K562 (cell line): ENCODE results near the gene CCDC97. TPM values are rescaled to one million over a fixed set of nuclear protein-coding genes. Genes with fewer than 3 reads are reported as not detected.

ENCODE experiments used
- BRD9 ChIP-seq: fragments of 450-650 bp; IDR thresholded peaks from 2 replicates; pipeline ENCODE4 v1.6.1; 2018; ENCODE audit warnings: low read depth; ENCODE audit not compliant: partially characterized antibody
- ETS2 ChIP-seq: IDR thresholded peaks from 2 replicates; pipeline ENCODE4 v1.6.1; 2016; ENCODE audit warnings: borderline replicate concordance, missing genetic modification characterization, mild to moderate bottlenecking, moderate library complexity, missing compliant biosample characterization; ENCODE audit not compliant: poor library complexity, severe bottlenecking
- KDM5B ChIP-seq: fragments of 200-600 bp; sonication (generic); IDR thresholded peaks from 2 replicates; pipeline ENCODE4 v1.6.1; 2012; ENCODE audit warnings: low read depth, mild to moderate bottlenecking, moderate library complexity, low read length, control low read depth, inconsistent platforms; ENCODE audit not compliant: insufficient replicate concordance
- NR2C2 ChIP-seq, 2 experiments: fragments of 200-800 bp in 1 of 2; sonication (Bioruptor generic) in 1 of 2; sonication (generic) in 1 of 2; formaldehyde crosslinking in 1 of 2; IDR thresholded peaks; 2 replicates each; pipeline versions ENCODE4 v1.6.1 to v1.8.0; 2016 to 2022; ENCODE audit warnings: mild to moderate bottlenecking in 1 of 2, missing compliant biosample characterization in 1 of 2, missing genetic modification characterization in 1 of 2, missing genetic modification reagents in 1 of 2
- POLR2H ChIP-seq: IDR thresholded peaks from 2 replicates; pipeline ENCODE4 v1.6.1; 2016; ENCODE audit warnings: missing genetic modification characterization, low read depth, mild to moderate bottlenecking, control low read depth, missing compliant biosample characterization, moderate library complexity
- SMC3 ChIP-seq: conservative IDR thresholded peaks from 2 replicates; pipeline ENCODE4 v1.6.1; 2011; ENCODE audit warnings: low read depth, low read length, improper control_type of control experiment; ENCODE audit not compliant: insufficient read depth
- SNAPC5 ChIP-seq: fragments of 250-450 bp; sonication (Bioruptor Pico); IDR thresholded peaks from 2 replicates; pipeline ENCODE4 v1.8.0; 2021; ENCODE audit warnings: moderate library complexity, mild to moderate bottlenecking, inconsistent platforms
- SOX6 ChIP-seq: fragments of 450-650 bp; IDR thresholded peaks from 2 replicates; pipeline ENCODE4 v1.6.1; 2014; ENCODE audit warnings: mild to moderate bottlenecking
- SP1 ChIP-seq: sonication (generic); formaldehyde crosslinking; IDR thresholded peaks from 2 replicates; pipeline ENCODE4 v1.8.1; 2022; ENCODE audit warnings: mild to moderate bottlenecking, missing genetic modification reagents
- SRSF1 ChIP-seq: fragments of 200-400 bp; formaldehyde crosslinking; IDR thresholded peaks from 2 replicates; pipeline ENCODE4 v1.6.1; 2017; ENCODE audit warnings: mild to moderate bottlenecking, low read depth, low read length, moderate library complexity
- TEAD1 ChIP-seq, 2 experiments: fragments of 450-650 bp in 1 of 2; sonication (generic) in 1 of 2; formaldehyde crosslinking; IDR thresholded peaks; 2 replicates each; pipeline versions ENCODE4 v1.4.0 to v1.8.0; 2020 to 2022; ENCODE audit warnings: mild to moderate bottlenecking in 2 of 2, missing genetic modification reagents in 1 of 2
- ZFPM2 ChIP-seq: fragments of 250-450 bp; sonication (Bioruptor Pico); IDR thresholded peaks from 2 replicates; pipeline ENCODE4 v1.5.1; 2022; ENCODE audit warnings: mild to moderate bottlenecking
- ZNF124 ChIP-seq: sonication (generic); formaldehyde crosslinking; IDR thresholded peaks from 2 replicates; pipeline ENCODE4 v1.8.1; 2022; ENCODE audit warnings: missing genetic modification reagents
- ZNF584 ChIP-seq: fragments of 200-800 bp; sonication (Bioruptor generic); IDR thresholded peaks from 2 replicates; pipeline ENCODE4 v1.6.1; 2016; ENCODE audit warnings: low read depth, mild to moderate bottlenecking, missing genetic modification characterization, missing compliant biosample characterization
- polyA plus RNA-seq, 8 experiments: library from polyadenylated mRNA; depleted of rRNA in 4 of 8; stranded (reverse) in 5 of 8; unstranded in 3 of 8; fragments of >200 nt; fragmentation: Nextera tagmentation in 2 of 8; fragmentation: Illumina TruSeq in 1 of 8; extraction: Ambion mirVana in 2 of 8; extraction: Trizol in 1 of 8; gene quantifications; 2 replicates each; pipeline versions ENCODE4 v1.2.1 to v1.2.3, GENCODE V29; 2011 to 2014; ENCODE audit warnings: inconsistent platforms in 1 of 8, missing spikeins in 1 of 8
- total RNA-seq, 7 experiments: library from RNA; depleted of rRNA in 6 of 7; stranded (reverse); fragments of >200 nt in 6 of 7; fragmentation: Illumina TruSeq in 2 of 7; extraction: Trizol in 2 of 7; gene quantifications; 2 replicates each; pipeline versions ENCODE4 v1.2.1 to v1.2.3, GENCODE V29; 2011 to 2021; ENCODE audit warnings: low replicate concordance in 1 of 7
- TF ChIP-seq, protein P1 (sequence below): fragments of 250-450 bp; sonication (Bioruptor Pico); IDR thresholded peaks from 2 replicates; pipeline ENCODE4 v1.8.0; 2022; ENCODE audit warnings: moderate library complexity, mild to moderate bottlenecking, inconsistent platforms
- TF ChIP-seq, protein P2 (sequence below): sonication (generic); formaldehyde crosslinking; IDR thresholded peaks from 2 replicates; pipeline ENCODE4 v1.8.1; 2023; ENCODE audit warnings: mild to moderate bottlenecking, missing genetic modification reagents

CCDC97 gene
- total and polyA plus RNA-seq, 9 of the 15 experiments (the other 6 are each of a cell fraction or from before 2014, with no cell fraction given): 0.60 to 16.5 (median 7.0) TPM

- TF ChIP-seq, protein P1, sequence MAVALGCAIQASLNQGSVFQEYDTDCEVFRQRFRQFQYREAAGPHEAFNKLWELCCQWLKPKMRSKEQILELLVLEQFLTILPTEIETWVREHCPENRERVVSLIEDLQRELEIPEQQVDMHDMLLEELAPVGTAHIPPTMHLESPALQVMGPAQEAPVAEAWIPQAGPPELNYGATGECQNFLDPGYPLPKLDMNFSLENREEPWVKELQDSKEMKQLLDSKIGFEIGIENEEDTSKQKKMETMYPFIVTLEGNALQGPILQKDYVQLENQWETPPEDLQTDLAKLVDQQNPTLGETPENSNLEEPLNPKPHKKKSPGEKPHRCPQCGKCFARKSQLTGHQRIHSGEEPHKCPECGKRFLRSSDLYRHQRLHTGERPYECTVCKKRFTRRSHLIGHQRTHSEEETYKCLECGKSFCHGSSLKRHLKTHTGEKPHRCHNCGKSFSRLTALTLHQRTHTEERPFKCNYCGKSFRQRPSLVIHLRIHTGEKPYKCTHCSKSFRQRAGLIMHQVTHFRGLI (CRISPR knock-in tag): no peak
- no peak for TF ChIP-seq ETS2 (tag)
- TF ChIP-seq TEAD1 (CRISPR knock-in tag; IDR thresholded peaks at IDR 0.05): 0 out of 4 replicates have a peak, but pooled peaks of 1 of the 2 experiments have one; percentile 22
- no peak for TF ChIP-seq NR2C2 (CRISPR knock-in tag; IDR thresholded peaks at IDR 0.05)
- peak; percentile 50; the same call in 1 of the 2 replicates for TF ChIP-seq NR2C2 (tag; IDR thresholded peaks at IDR 0.05)
- peak; percentile 60 for TF ChIP-seq SMC3
- no peak for TF ChIP-seq ZNF584 (CRISPR knock-in tag)
- no peak for TF ChIP-seq SNAPC5 (CRISPR knock-in tag)
- TF ChIP-seq SRSF1: 0 out of 2 replicates have a peak, but pooled peaks have one; percentile 74
- TF ChIP-seq KDM5B: no peak
- peak; percentile 44; the same call in 1 of the 2 replicates for TF ChIP-seq POLR2H (tag)
- peak; percentile 92 for TF ChIP-seq SP1 (CRISPR knock-in tag)
- no peak for TF ChIP-seq ZFPM2
- TF ChIP-seq BRD9: no peak
- TF ChIP-seq, protein P2, sequence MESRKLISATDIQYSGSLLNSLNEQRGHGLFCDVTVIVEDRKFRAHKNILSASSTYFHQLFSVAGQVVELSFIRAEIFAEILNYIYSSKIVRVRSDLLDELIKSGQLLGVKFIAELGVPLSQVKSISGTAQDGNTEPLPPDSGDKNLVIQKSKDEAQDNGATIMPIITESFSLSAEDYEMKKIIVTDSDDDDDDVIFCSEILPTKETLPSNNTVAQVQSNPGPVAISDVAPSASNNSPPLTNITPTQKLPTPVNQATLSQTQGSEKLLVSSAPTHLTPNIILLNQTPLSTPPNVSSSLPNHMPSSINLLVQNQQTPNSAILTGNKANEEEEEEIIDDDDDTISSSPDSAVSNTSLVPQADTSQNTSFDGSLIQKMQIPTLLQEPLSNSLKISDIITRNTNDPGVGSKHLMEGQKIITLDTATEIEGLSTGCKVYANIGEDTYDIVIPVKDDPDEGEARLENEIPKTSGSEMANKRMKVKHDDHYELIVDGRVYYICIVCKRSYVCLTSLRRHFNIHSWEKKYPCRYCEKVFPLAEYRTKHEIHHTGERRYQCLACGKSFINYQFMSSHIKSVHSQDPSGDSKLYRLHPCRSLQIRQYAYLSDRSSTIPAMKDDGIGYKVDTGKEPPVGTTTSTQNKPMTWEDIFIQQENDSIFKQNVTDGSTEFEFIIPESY (CRISPR knock-in tag): peak; percentile 18; the same call in 1 of the 2 replicates
- TF ChIP-seq SOX6: peak; percentile 26; the same call in 1 of the 2 replicates
- no peak for TF ChIP-seq ZNF124
Observed at GRCh38 chr19:41353466-41354342, 43.7 kb downstream of the CCDC97 start, which contains the start of gene TGFB1 (continued).
